Activated B cell treated with CpG ODN at 0.5 μM for 24 hours (primary cell): Measurements from ENCODE around the gene NUDT4. TPM values are rescaled to one million over a fixed set of nuclear protein-coding genes. Genes with fewer than 3 reads are reported as not detected.

Source experiments
- ATAC-seq: fragments of 200-7000 bp; cut with Tn5 transposase; one replicate; pipeline ENCODE4 v1.10.0; 2021; ENCODE audit warnings: low read depth, mild to moderate bottlenecking, moderate library complexity
- CTCF ChIA-PET: fragments of 350-600 bp; sonication (Branson Sonifier 250); formaldehyde crosslinking; loops from one replicate; lab custom pipeline; 2021; ENCODE audit warnings: antibody characterized with exemption; lab: Charles Lee
- POLR2A ChIA-PET: fragments of 350-600 bp; sonication (Branson Sonifier 250); formaldehyde crosslinking; loops from one replicate; lab custom pipeline; 2021; ENCODE audit warnings: antibody characterized with exemption; lab: Charles Lee
- DNase-seq: peaks from one replicate; pipeline ENCODE4 v3.0.0; 2022
- H3K27ac Mint-ChIP-seq: one replicate; pipeline ENCODE4 v1.8.0; 2020; ENCODE audit warnings: mixed read lengths
- H3K27me3 Mint-ChIP-seq: one replicate; pipeline ENCODE4 v1.8.0; 2021; ENCODE audit warnings: mixed read lengths
- H3K36me3 Mint-ChIP-seq: one replicate; pipeline ENCODE4 v1.8.0; 2021; ENCODE audit warnings: low read depth, mixed read lengths
- H3K4me1 Mint-ChIP-seq: one replicate; pipeline ENCODE4 v1.8.0; 2021; ENCODE audit warnings: mixed read lengths
- H3K4me3 Mint-ChIP-seq: one replicate; pipeline ENCODE4 v1.8.0; 2020; ENCODE audit warnings: mild to moderate bottlenecking, mixed read lengths
- H3K9me3 Mint-ChIP-seq: one replicate; pipeline ENCODE4 v1.8.0; 2020; ENCODE audit warnings: mixed read lengths
- intact Hi-C: fragments of 100-400 bp; cut with micrococcal nuclease; formaldehyde crosslinking; loops from one replicate; pipeline ENCODE4 v1.15.1; 2024
- total RNA-seq: library from RNA; stranded (reverse); gene quantifications from 2 replicates; pipeline ENCODE4 v1.2.3, GENCODE V29; 2022
- TF ChIP-seq, protein P1 (sequence below): fragments of 200-600 bp; IDR thresholded peaks from one replicate; pipeline ENCODE4 v1.8.0; 2022; ENCODE audit warnings: antibody characterized with exemption, mild to moderate bottlenecking

Gene NUDT4
- total RNA-seq, 1 donor from 2014 or later: 47.3 TPM

DNA sequence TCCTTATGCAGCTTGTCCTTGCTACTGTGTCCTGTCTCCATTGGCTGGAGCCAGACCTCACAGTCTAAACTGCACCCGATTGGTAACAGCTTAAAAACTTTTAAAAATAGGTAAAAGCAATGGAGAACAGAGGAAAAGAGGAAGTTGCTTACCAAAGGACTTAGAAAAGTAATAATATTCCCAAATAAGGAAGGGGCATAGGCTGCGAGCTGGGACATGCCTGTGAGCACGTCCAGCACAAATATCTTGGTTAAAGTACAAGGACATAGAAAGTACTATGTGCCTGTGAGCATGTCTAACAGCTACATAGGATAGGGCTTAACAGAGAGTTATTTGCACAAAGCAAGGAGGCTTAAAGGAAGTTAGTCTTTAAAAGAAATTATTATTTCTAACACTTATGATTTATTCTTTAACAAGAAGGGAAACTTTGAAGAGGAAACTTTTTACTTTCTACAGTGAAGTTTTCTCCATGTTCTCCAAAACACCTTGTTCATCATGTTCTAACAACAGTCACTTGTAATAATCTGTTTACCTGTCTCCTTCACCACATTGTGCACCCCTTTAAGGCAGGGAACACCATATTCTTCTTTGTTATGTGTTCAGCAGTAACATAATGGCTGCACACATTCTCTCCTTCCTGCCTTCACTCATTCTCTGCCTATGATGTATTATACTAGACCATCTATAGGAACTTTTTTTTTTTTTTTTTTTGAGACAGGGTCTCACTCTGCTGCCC lies 73.9 kb downstream of the NUDT4 start:
- DNase-seq: no peak
- no peak for ATAC-seq
- Mint-ChIP-seq H3K27me3 (no peaks in the 10 kb centered on the region), H3K27ac (no peak overlapping the region), H3K9me3 (no peaks in the 10 kb centered on the region), H3K4me1 (peaks cover 19% of the 10 kb centered on the region), H3K36me3 (no peaks in the 10 kb centered on the region), H3K4me3 (no peak overlapping the region)
- intact Hi-C loops: loop anchor here (1.0 kb wide), 1 partner anchor 9 kb away; no protein-coding TSS in a partner anchor
- CTCF ChIA-PET: interaction anchor here (1.1 kb wide), 1 partner anchor 32 kb away, joined by 3 read pairs; no protein-coding TSS in a partner anchor
- POLR2A ChIA-PET: no interaction called here
- TF ChIP-seq, protein P1, sequence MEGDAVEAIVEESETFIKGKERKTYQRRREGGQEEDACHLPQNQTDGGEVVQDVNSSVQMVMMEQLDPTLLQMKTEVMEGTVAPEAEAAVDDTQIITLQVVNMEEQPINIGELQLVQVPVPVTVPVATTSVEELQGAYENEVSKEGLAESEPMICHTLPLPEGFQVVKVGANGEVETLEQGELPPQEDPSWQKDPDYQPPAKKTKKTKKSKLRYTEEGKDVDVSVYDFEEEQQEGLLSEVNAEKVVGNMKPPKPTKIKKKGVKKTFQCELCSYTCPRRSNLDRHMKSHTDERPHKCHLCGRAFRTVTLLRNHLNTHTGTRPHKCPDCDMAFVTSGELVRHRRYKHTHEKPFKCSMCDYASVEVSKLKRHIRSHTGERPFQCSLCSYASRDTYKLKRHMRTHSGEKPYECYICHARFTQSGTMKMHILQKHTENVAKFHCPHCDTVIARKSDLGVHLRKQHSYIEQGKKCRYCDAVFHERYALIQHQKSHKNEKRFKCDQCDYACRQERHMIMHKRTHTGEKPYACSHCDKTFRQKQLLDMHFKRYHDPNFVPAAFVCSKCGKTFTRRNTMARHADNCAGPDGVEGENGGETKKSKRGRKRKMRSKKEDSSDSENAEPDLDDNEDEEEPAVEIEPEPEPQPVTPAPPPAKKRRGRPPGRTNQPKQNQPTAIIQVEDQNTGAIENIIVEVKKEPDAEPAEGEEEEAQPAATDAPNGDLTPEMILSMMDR: no peak

DNA sequence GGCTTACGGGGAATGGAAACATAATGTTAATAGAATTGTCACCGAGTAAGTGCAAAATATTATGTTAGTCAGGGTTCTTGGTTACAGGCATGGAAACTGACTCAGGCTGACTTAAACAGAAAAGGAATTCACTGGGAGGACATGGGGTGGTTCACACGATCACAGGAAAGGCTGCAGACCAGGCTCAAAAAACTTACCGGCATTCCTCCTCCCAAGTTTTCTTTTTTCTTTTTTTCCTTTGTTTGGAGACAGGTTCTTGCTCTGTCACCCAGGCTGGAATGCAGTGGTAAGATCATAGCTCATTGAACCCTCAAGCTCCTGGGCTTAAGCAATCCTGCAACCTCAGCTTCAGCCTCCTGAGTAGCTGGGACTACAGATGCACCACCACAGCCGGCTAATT lies 75.9 kb downstream of the NUDT4 start:
- ChIA-PET CTCF (no interaction called here), POLR2A (no interaction called here)
- DNase-seq (no peak), ATAC-seq (no peak)
- no peak overlapping the region for H3K4me3 Mint-ChIP-seq
- H3K27me3 Mint-ChIP-seq: no peaks in the 10 kb centered on the region
- H3K36me3 Mint-ChIP-seq: no peaks in the 10 kb centered on the region
- TF ChIP-seq, protein P1: no peak
- no peak overlapping the region for H3K27ac Mint-ChIP-seq
- H3K9me3 Mint-ChIP-seq: no peaks in the 10 kb centered on the region
- intact Hi-C loops: no loop called here
- H3K4me1 Mint-ChIP-seq: peaks cover 15% of the 10 kb centered on the region

DNA sequence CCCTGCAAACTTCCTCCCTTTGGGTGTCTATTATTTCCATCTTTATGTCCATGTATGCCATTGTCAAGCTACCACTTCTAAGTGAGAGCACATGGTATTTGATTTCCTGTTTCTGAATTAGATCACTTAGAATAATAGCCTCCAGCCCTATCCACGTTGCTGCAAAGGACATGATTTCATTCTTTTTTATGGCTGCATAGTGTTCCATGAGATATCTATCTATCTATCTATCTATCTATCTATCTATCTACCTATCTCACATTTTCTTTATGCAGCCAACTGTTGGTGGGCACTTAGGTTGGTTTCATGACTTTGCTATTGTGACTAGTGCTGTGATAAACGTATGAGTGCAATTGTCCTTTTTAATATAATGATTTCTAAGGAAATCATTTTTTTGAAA lies 78.4 kb downstream of the NUDT4 start:
- Mint-ChIP-seq H3K4me1 (peaks cover 2% of the 10 kb centered on the region), H3K36me3 (no peaks in the 10 kb centered on the region), H3K27me3 (no peaks in the 10 kb centered on the region), H3K4me3 (no peak overlapping the region), H3K9me3 (no peaks in the 10 kb centered on the region), H3K27ac (no peak overlapping the region)
- ChIA-PET CTCF (no interaction called here), POLR2A (no interaction called here)
- TF ChIP-seq, protein P1: no peak
- ATAC-seq: no peak
- intact Hi-C loops: no loop called here
- DNase-seq: no peak

Other genes starting within 250 kb of the NUDT4 start
- 152 and 163 TPM in 2 replicates for gene UBE2N, start 64.0 kb downstream of the NUDT4 start, total RNA-seq
- gene MRPL42, start 89.6 kb downstream of the NUDT4 start, total RNA-seq: 40.9 and 44.6 TPM in 2 replicates
- gene SOCS2, start 194.8 kb downstream of the NUDT4 start, total RNA-seq: 2.3 and 2.8 TPM in 2 replicates